WTC11 (cell line): ENCODE measurements around the gene UFM1. TPM values are rescaled to one million over a fixed set of nuclear protein-coding genes. Genes with fewer than 3 reads are reported as not detected.

ENCODE experiments used
- ATAC-seq: fragments of 200-7000 bp; cut with Tn5 transposase; 2 replicates; pipeline ENCODE4 v1.10.0; 2021; ENCODE audit warnings: mild to moderate bottlenecking, moderate library complexity
- CTCF ChIA-PET: fragments of 300-600 bp; sonication (Branson Sonifier 250); formaldehyde crosslinking; loops from one replicate; lab custom pipeline; 2021; ENCODE audit warnings: antibody characterized with exemption; lab: Charles Lee
- POLR2A ChIA-PET: fragments of 350-600 bp; sonication (Branson Sonifier 250); formaldehyde crosslinking; loops from one replicate; lab custom pipeline; 2021; ENCODE audit warnings: antibody characterized with exemption; lab: Charles Lee
- DNase-seq: peaks from one replicate; pipeline ENCODE4 v3.0.0; 2021; ENCODE audit warnings: low spot score
- H3K27ac Mint-ChIP-seq: 2 replicates; pipeline ENCODE4 v1.8.0; 2021; ENCODE audit warnings: mixed read lengths
- H3K27me3 Mint-ChIP-seq: 2 replicates; pipeline ENCODE4 v1.8.0; 2021; ENCODE audit warnings: low read depth, mild to moderate bottlenecking, moderate library complexity, mixed read lengths
- H3K36me3 Mint-ChIP-seq: 2 replicates; pipeline ENCODE4 v1.8.0; 2021; ENCODE audit warnings: mixed read lengths
- H3K4me1 Mint-ChIP-seq: 2 replicates; pipeline ENCODE4 v1.8.0; 2022; ENCODE audit warnings: mixed read lengths
- H3K4me3 Mint-ChIP-seq: 2 replicates; pipeline ENCODE4 v1.8.0; 2021; ENCODE audit warnings: mild to moderate bottlenecking, moderate library complexity, mixed read lengths
- H3K9me3 Mint-ChIP-seq: 2 replicates; pipeline ENCODE4 v1.8.0; 2021; ENCODE audit warnings: mixed read lengths
- ATF1 ChIP-seq: sonication (generic); formaldehyde crosslinking; IDR thresholded peaks from 2 replicates; pipeline ENCODE4 v1.8.1; 2023; ENCODE audit warnings: mild to moderate bottlenecking, moderate library complexity, missing genetic modification reagents
- CREB1 ChIP-seq: sonication (generic); formaldehyde crosslinking; IDR thresholded peaks from 2 replicates; pipeline ENCODE4 v1.8.0; 2023; ENCODE audit warnings: mild to moderate bottlenecking, missing genetic modification reagents
- CREM ChIP-seq: sonication (generic); formaldehyde crosslinking; IDR thresholded peaks from 2 replicates; pipeline ENCODE4 v1.8.1; 2022; ENCODE audit warnings: mild to moderate bottlenecking, missing genetic modification reagents, moderate library complexity
- ETV6 ChIP-seq: sonication (generic); formaldehyde crosslinking; IDR thresholded peaks from 2 replicates; pipeline ENCODE4 v1.8.1; 2022; ENCODE audit warnings: mild to moderate bottlenecking, missing genetic modification reagents
- FOXP1 ChIP-seq: sonication (generic); formaldehyde crosslinking; IDR thresholded peaks from 2 replicates; pipeline ENCODE4 v1.8.0; 2022; ENCODE audit warnings: missing genetic modification reagents, mild to moderate bottlenecking, moderate library complexity, borderline replicate concordance
- GABPB1 ChIP-seq: sonication (generic); formaldehyde crosslinking; IDR thresholded peaks from 2 replicates; pipeline ENCODE4 v1.8.1; 2023; ENCODE audit warnings: mild to moderate bottlenecking, missing genetic modification reagents
- HMGA2 ChIP-seq: fragments of 250-450 bp; sonication (Bioruptor Pico); IDR thresholded peaks from 2 replicates; pipeline ENCODE4 v1.4.0; 2021; ENCODE audit warnings: mild to moderate bottlenecking, moderate library complexity
- JUN ChIP-seq: sonication (generic); formaldehyde crosslinking; IDR thresholded peaks from 2 replicates; pipeline ENCODE4 v1.8.0; 2023; ENCODE audit warnings: mild to moderate bottlenecking, missing genetic modification reagents
- MYBL2 ChIP-seq: sonication (generic); formaldehyde crosslinking; IDR thresholded peaks from 2 replicates; pipeline ENCODE4 v1.8.1; 2023; ENCODE audit warnings: mild to moderate bottlenecking, moderate library complexity, missing genetic modification reagents
- NFATC4 ChIP-seq: fragments of 250-450 bp; sonication (Bioruptor Pico); IDR thresholded peaks from 2 replicates; pipeline ENCODE4 v1.9.0; 2021; ENCODE audit warnings: mild to moderate bottlenecking
- RELA ChIP-seq: sonication (generic); formaldehyde crosslinking; IDR thresholded peaks from 2 replicates; pipeline ENCODE4 v1.8.1; 2022; ENCODE audit warnings: missing genetic modification reagents, mild to moderate bottlenecking, borderline replicate concordance
- SMAD4 ChIP-seq: sonication (generic); formaldehyde crosslinking; IDR thresholded peaks from 2 replicates; pipeline ENCODE4 v1.8.0; 2022; ENCODE audit warnings: mild to moderate bottlenecking, missing genetic modification reagents
- TCF7 ChIP-seq: sonication (generic); formaldehyde crosslinking; IDR thresholded peaks from 2 replicates; pipeline ENCODE4 v1.8.0; 2022; ENCODE audit warnings: mild to moderate bottlenecking, low read depth, missing genetic modification reagents, moderate library complexity
- ZBTB21 ChIP-seq: sonication (generic); formaldehyde crosslinking; IDR thresholded peaks from 2 replicates; pipeline ENCODE4 v1.8.1; 2023; ENCODE audit warnings: mild to moderate bottlenecking, missing genetic modification reagents, borderline replicate concordance
- ZNF232 ChIP-seq: sonication (generic); formaldehyde crosslinking; IDR thresholded peaks from 2 replicates; pipeline ENCODE4 v1.8.0; 2022; ENCODE audit warnings: mild to moderate bottlenecking, missing genetic modification reagents
- ZNF263 ChIP-seq: sonication (generic); formaldehyde crosslinking; IDR thresholded peaks from 2 replicates; pipeline ENCODE4 v1.8.1; 2022; ENCODE audit warnings: low read depth, mild to moderate bottlenecking, moderate library complexity, missing genetic modification reagents
- ZNF671 ChIP-seq: fragments of 250-450 bp; sonication (Bioruptor Pico); IDR thresholded peaks from 2 replicates; pipeline ENCODE4 v1.8.0; 2021; ENCODE audit warnings: mild to moderate bottlenecking
- total RNA-seq: library from RNA; stranded (reverse); gene quantifications from 3 replicates; pipeline ENCODE4 v1.2.3, GENCODE V29; 2021
- TF ChIP-seq, protein P1 (sequence below): sonication (generic); formaldehyde crosslinking; IDR thresholded peaks from 2 replicates; pipeline ENCODE4 v1.8.1; 2023; ENCODE audit warnings: mild to moderate bottlenecking, missing genetic modification reagents, moderate library complexity
- TF ChIP-seq, protein P2 (sequence below): sonication (generic); formaldehyde crosslinking; IDR thresholded peaks from 2 replicates; pipeline ENCODE4 v1.8.1; 2022; ENCODE audit warnings: missing genetic modification reagents, borderline replicate concordance
- TF ChIP-seq, protein P3 (sequence below): sonication (generic); formaldehyde crosslinking; IDR thresholded peaks from 2 replicates; pipeline ENCODE4 v1.8.1; 2022; ENCODE audit warnings: mild to moderate bottlenecking, missing genetic modification reagents, moderate library complexity, borderline replicate concordance
- TF ChIP-seq, protein P4 (sequence below): sonication (generic); formaldehyde crosslinking; IDR thresholded peaks from 2 replicates; pipeline ENCODE4 v1.8.1; 2023; ENCODE audit warnings: mild to moderate bottlenecking, missing genetic modification reagents, moderate library complexity
- TF ChIP-seq, protein P5 (sequence below): sonication (generic); formaldehyde crosslinking; IDR thresholded peaks from 2 replicates; pipeline ENCODE4 v1.8.0; 2022; ENCODE audit warnings: mild to moderate bottlenecking, missing genetic modification reagents
- TF ChIP-seq, protein P6 (sequence below): sonication (generic); formaldehyde crosslinking; IDR thresholded peaks from 2 replicates; pipeline ENCODE4 v1.8.1; 2023; ENCODE audit warnings: mild to moderate bottlenecking, missing genetic modification reagents

Gene UFM1
- total RNA-seq, 1 experiment from 2014 or later, result 57.7 TPM

DNA sequence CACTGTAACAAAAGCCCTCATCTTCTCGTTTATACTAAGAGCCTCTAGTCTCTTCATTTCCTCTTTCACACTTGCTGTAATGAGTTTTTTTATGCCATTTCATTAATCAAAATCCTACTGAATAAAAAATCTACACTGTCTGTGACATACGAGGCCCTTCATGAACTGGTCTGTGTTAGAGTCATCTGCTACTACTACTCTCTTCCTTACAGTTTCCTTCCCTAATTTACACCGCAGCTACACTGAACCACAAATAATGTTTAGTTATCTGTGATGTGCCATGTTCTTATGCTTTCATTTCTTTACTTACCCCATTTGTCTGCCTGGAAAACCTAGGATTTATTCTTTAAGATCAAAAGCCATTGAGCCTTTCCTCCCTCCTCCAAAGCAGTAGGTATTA lies 16.0 kb downstream of the UFM1 start:
- Mint-ChIP-seq H3K36me3 (peaks cover 25% of the 10 kb centered on the region), H3K4me1 (peaks cover 3% of the 10 kb centered on the region; the same call in 1 of the 2 replicates)
- POLR2A ChIA-PET, result no interaction called here

DNA sequence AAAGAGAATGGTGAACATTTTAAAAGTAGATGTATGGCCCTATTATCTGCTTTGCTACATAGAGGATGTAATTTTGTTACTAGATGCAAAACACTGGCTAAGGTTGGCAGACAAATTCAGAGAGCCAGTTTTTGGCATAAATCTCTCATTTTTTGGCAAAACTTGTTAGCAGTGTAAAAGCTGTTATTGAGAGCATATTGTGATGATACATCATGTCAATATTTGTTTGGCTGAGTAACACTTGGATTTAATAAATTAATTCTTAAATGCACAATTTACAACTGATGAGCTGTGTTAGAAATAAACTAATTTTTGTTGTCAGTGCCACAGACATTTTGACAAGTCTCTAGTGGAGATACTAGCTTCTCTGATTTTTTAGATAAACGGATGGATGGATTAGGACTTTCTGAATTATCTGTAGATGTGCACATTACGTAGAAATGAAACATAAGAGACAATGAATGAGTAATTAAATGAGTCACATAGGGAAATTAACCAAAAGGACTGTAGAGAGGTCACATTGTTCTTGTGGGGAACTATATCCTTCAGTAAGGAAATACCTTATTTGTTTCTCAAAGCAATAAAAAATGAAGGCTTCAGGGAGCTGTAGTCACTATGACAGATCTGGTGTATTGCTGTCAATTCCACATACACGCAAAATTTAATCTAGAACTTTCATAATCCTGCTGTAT lies 17.4 kb downstream of the UFM1 start:
- H3K4me1 Mint-ChIP-seq, result peaks cover 3% of the 10 kb centered on the region; the same call in 1 of the 2 replicates
- H3K27ac Mint-ChIP-seq, result no peak overlapping the region
- DNase-seq (no peak), ATAC-seq (no peak)
- peaks cover 14% of the 10 kb centered on the region for H3K36me3 Mint-ChIP-seq
- CTCF ChIA-PET, result no interaction called here
- TF ChIP-seq NFATC4 (CRISPR knock-in tag), result no peak
- TF ChIP-seq CREM, result no peak
- TF ChIP-seq, protein P1, sequence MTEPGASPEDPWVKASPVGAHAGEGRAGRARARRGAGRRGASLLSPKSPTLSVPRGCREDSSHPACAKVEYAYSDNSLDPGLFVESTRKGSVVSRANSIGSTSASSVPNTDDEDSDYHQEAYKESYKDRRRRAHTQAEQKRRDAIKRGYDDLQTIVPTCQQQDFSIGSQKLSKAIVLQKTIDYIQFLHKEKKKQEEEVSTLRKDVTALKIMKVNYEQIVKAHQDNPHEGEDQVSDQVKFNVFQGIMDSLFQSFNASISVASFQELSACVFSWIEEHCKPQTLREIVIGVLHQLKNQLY, result no peak
- TF ChIP-seq GABPB1, result no peak
- no peak for TF ChIP-seq ZBTB21 (CRISPR knock-in tag)
- no peak for TF ChIP-seq RELA (CRISPR knock-in tag)
- no peak for TF ChIP-seq ETV6
- TF ChIP-seq JUN (CRISPR knock-in tag), result no peak
- TF ChIP-seq, protein P2, sequence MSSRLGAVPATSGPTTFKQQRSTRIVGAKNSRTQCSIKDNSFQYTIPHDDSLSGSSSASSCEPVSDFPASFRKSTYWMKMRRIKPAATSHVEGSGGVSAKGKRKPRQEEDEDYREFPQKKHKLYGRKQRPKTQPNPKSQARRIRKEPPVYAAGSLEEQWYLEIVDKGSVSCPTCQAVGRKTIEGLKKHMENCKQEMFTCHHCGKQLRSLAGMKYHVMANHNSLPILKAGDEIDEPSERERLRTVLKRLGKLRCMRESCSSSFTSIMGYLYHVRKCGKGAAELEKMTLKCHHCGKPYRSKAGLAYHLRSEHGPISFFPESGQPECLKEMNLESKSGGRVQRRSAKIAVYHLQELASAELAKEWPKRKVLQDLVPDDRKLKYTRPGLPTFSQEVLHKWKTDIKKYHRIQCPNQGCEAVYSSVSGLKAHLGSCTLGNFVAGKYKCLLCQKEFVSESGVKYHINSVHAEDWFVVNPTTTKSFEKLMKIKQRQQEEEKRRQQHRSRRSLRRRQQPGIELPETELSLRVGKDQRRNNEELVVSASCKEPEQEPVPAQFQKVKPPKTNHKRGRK (CRISPR knock-in tag), result no peak
- TF ChIP-seq ZNF671 (CRISPR knock-in tag), result no peak
- TF ChIP-seq, protein P3, sequence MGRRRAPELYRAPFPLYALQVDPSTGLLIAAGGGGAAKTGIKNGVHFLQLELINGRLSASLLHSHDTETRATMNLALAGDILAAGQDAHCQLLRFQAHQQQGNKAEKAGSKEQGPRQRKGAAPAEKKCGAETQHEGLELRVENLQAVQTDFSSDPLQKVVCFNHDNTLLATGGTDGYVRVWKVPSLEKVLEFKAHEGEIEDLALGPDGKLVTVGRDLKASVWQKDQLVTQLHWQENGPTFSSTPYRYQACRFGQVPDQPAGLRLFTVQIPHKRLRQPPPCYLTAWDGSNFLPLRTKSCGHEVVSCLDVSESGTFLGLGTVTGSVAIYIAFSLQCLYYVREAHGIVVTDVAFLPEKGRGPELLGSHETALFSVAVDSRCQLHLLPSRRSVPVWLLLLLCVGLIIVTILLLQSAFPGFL, result no peak
- no peak for TF ChIP-seq SMAD4 (CRISPR knock-in tag)
- TF ChIP-seq, protein P4, sequence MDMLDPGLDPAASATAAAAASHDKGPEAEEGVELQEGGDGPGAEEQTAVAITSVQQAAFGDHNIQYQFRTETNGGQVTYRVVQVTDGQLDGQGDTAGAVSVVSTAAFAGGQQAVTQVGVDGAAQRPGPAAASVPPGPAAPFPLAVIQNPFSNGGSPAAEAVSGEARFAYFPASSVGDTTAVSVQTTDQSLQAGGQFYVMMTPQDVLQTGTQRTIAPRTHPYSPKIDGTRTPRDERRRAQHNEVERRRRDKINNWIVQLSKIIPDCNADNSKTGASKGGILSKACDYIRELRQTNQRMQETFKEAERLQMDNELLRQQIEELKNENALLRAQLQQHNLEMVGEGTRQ, result no peak
- no peak for TF ChIP-seq ZNF232 (CRISPR knock-in tag)
- TF ChIP-seq TCF7 (CRISPR knock-in tag), result no peak
- TF ChIP-seq, protein P5, sequence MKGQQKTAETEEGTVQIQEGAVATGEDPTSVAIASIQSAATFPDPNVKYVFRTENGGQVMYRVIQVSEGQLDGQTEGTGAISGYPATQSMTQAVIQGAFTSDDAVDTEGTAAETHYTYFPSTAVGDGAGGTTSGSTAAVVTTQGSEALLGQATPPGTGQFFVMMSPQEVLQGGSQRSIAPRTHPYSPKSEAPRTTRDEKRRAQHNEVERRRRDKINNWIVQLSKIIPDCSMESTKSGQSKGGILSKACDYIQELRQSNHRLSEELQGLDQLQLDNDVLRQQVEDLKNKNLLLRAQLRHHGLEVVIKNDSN (CRISPR knock-in tag), result no peak
- POLR2A ChIA-PET, result no interaction called here
- peaks cover 15% of the 10 kb centered on the region for H3K9me3 Mint-ChIP-seq
- no peak overlapping the region for H3K4me3 Mint-ChIP-seq
- H3K27me3 Mint-ChIP-seq, result no peaks in the 10 kb centered on the region

More for the DNA sequence above, 16.0 kb downstream of the UFM1 start:
- H3K27ac Mint-ChIP-seq, result no peak overlapping the region
- DNase-seq (no peak), ATAC-seq (no peak)
- TF ChIP-seq ATF1 (no peak), FOXP1 (CRISPR knock-in tag) (no peak), CREB1 (CRISPR knock-in tag) (no peak), HMGA2 (CRISPR knock-in tag) (no peak), MYBL2 (CRISPR knock-in tag) (no peak), ZNF263 (CRISPR knock-in tag) (no peak)
- TF ChIP-seq, protein P6, sequence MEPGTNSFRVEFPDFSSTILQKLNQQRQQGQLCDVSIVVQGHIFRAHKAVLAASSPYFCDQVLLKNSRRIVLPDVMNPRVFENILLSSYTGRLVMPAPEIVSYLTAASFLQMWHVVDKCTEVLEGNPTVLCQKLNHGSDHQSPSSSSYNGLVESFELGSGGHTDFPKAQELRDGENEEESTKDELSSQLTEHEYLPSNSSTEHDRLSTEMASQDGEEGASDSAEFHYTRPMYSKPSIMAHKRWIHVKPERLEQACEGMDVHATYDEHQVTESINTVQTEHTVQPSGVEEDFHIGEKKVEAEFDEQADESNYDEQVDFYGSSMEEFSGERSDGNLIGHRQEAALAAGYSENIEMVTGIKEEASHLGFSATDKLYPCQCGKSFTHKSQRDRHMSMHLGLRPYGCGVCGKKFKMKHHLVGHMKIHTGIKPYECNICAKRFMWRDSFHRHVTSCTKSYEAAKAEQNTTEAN (CRISPR knock-in tag), result no peak
- TF ChIP-seq, all 79 proteins: peak for 0
- CTCF ChIA-PET, result no interaction called here
- peaks cover 5% of the 10 kb centered on the region for H3K9me3 Mint-ChIP-seq
- no peaks in the 10 kb centered on the region for H3K27me3 Mint-ChIP-seq
- H3K4me3 Mint-ChIP-seq, result no peak overlapping the region
